Amygdala (tissue), 56 donors: Measurements from ENCODE around the gene SPATA3.
"Not testable (repeated sequence)": the region's sequence is repeated elsewhere in the genome, so short reads cannot be mapped to it uniquely, and the experiment has no call there.

Experiments used
- DNase-seq, 56 donors: peaks; one replicate each; lab custom pipeline; 2025; lab: John Stamatoyannopoulos, UW

Gene SPATA3

GRCh38 chr2:230967113-230967512, 28.8 kb upstream of the SPATA3 start:
- DNase-seq = no peak

GRCh38 chr2:230968314-230968713, 27.6 kb upstream of the SPATA3 start:
- DNase-seq = not testable (repeated sequence)

GRCh38 chr2:230968921-230969658, 26.8 kb upstream of the SPATA3 start:
- no peak for DNase-seq

GRCh38 chr2:230969659-230970015, 26.3 kb upstream of the SPATA3 start:
- no peak for DNase-seq

GRCh38 chr2:230972046-230972445, 23.9 kb upstream of the SPATA3 start:
- no peak for DNase-seq

- no peak for DNase-seq
Measured at GRCh38 chr2:230974096-230974913, 21.6 kb upstream of the SPATA3 start.

- no peak for DNase-seq
Measured at GRCh38 chr2:230975927-230976326, 20.0 kb upstream of the SPATA3 start.

GRCh38 chr2:230976671-230977171, 19.2 kb upstream of the SPATA3 start:
- no peak for DNase-seq

GRCh38 chr2:230980468-230980867, 15.5 kb upstream of the SPATA3 start:
- no peak for DNase-seq

- no peak for DNase-seq
Measured at GRCh38 chr2:230981704-230982103, 14.2 kb upstream of the SPATA3 start.

GRCh38 chr2:230982126-230982525, 13.8 kb upstream of the SPATA3 start:
- DNase-seq = no peak

- DNase-seq = no peak
Measured at GRCh38 chr2:230982528-230982927, 13.4 kb upstream of the SPATA3 start.

GRCh38 chr2:230983566-230983965, 12.4 kb upstream of the SPATA3 start:
- no peak for DNase-seq

- DNase-seq = no peak
Measured at GRCh38 chr2:230984393-230985220, 11.3 kb upstream of the SPATA3 start.

GRCh38 chr2:230985519-230986231, 10.2 kb upstream of the SPATA3 start:
- no peak for DNase-seq

GRCh38 chr2:230986520-230987136, 9.3 kb upstream of the SPATA3 start:
- no peak for DNase-seq

- peak in 52 of 56 donors; percentile 18 to 87 (median 60) for DNase-seq
Measured at GRCh38 chr2:230987137-230988020, 8.5 kb upstream of the SPATA3 start.

- no peak for DNase-seq
Measured at GRCh38 chr2:230989731-230990130, 6.2 kb upstream of the SPATA3 start.
